GM20431 (cell line): ENCODE results near the gene KITLG.
"Not testable (repeated sequence)": the region's sequence is repeated elsewhere in the genome, so short reads cannot be mapped to it uniquely, and the experiment has no call there.

Source experiments
- in situ Hi-C: fragments of 300-500 bp; cut with MseI, MboI; formaldehyde crosslinking; loops from one replicate; pipeline ENCODE4 v1.15.0; 2020; ENCODE audit warnings: low sequenced_read_pairs; ENCODE audit not compliant: unreplicated experiment

Gene KITLG

GRCh38 chr12:88546226-88546625 is 34.0 kb downstream of the KITLG start:
- in situ Hi-C loops, result no loop called here

GRCh38 chr12:88544991-88545980 is 35.0 kb downstream of the KITLG start:
- in situ Hi-C loops, result no loop called here

- in situ Hi-C loops, result no loop called here
Measured at GRCh38 chr12:88539893-88540292, 40.4 kb downstream of the KITLG start.

- in situ Hi-C loops, result no loop called here
Measured at GRCh38 chr12:88538697-88539096, 41.6 kb downstream of the KITLG start.

- in situ Hi-C loops, result no loop called here
Measured at GRCh38 chr12:88538250-88538649, 42.0 kb downstream of the KITLG start.

GRCh38 chr12:88530868-88531267 is 49.4 kb downstream of the KITLG start:
- in situ Hi-C loops, result no loop called here

- in situ Hi-C loops, result no loop called here
Measured at GRCh38 chr12:88529531-88530488, 50.5 kb downstream of the KITLG start.

GRCh38 chr12:88522961-88523360 is 57.3 kb downstream of the KITLG start:
- in situ Hi-C loops, result no loop called here

GRCh38 chr12:88520436-88520820 is 59.8 kb downstream of the KITLG start:
- in situ Hi-C loops, result no loop called here

GRCh38 chr12:88519802-88520435 is 60.4 kb downstream of the KITLG start:
- in situ Hi-C loops, result no loop called here

GRCh38 chr12:88518863-88519403 is 61.3 kb downstream of the KITLG start:
- in situ Hi-C loops, result no loop called here

GRCh38 chr12:88516811-88517210 is 63.5 kb downstream of the KITLG start:
- in situ Hi-C loops, result no loop called here

- in situ Hi-C loops, result no loop called here
Measured at GRCh38 chr12:88510843-88511242, 69.4 kb downstream of the KITLG start.

- in situ Hi-C loops, result no loop called here
Measured at GRCh38 chr12:88509851-88510250, 70.4 kb downstream of the KITLG start.

- in situ Hi-C loops, result no loop called here
Measured at GRCh38 chr12:88509347-88509746, 70.9 kb downstream of the KITLG start.

- in situ Hi-C loops, result not testable (repeated sequence)
Measured at GRCh38 chr12:88507851-88508250, 72.4 kb downstream of the KITLG start.

GRCh38 chr12:88507270-88507669 is 73.0 kb downstream of the KITLG start:
- in situ Hi-C loops, result no loop called here

- in situ Hi-C loops, result no loop called here
Measured at GRCh38 chr12:88505696-88506095, 74.6 kb downstream of the KITLG start.

- in situ Hi-C loops, result no loop called here
Measured at GRCh38 chr12:88503281-88503703, 77.0 kb downstream of the KITLG start.
